ENCODE measurements around the gene ACTN1.

ACTN1 gene

GRCh38 chr14:68937471-68938270 lies 41.4 kb downstream of the ACTN1 start:
- no peak overlapping the region for H4K12ac ChIP-seq (ENCODE audit: low read depth, low read length)
- no peak overlapping the region for H3K9ac ChIP-seq (ENCODE audit: low read length)
- no peak for DNase-seq
- no peak overlapping the region for H2BK120ac ChIP-seq (ENCODE audit: insufficient read depth, low read length, poor library complexity)
- no peak overlapping the region for H4K91ac ChIP-seq (ENCODE audit: low read depth, low read length)
- no peak overlapping the region for H2AK5ac ChIP-seq (ENCODE audit: low read length)
- H3K4ac ChIP-seq (ENCODE audit: low read depth, low read length), result peak overlapping the region; percentile 78
- H4K8ac ChIP-seq (ENCODE audit: low read depth, low read length), result no peak overlapping the region
- H3K9me3 ChIP-seq (ENCODE audit: insufficient read depth, low read depth, low read length), result no peaks in the 10 kb centered on the region
- no peak overlapping the region for H3K23ac ChIP-seq (ENCODE audit: low read length)
- H3K4me3 ChIP-seq (ENCODE audit: low read depth, low read length), result no peak overlapping the region
- peaks cover 43% of the 10 kb centered on the region for H3K79me2 ChIP-seq (ENCODE audit: control insufficient read depth, insufficient read depth, low read length, poor library complexity)
- peak overlapping the region; percentile 75 for H3K27ac ChIP-seq (ENCODE audit: low read depth, low read length)
- H2BK12ac ChIP-seq (ENCODE audit: low read length), result peak overlapping the region; percentile 4
- H3K18ac ChIP-seq (ENCODE audit: low read length), result peak overlapping the region; percentile 25
- H3K14ac ChIP-seq (ENCODE audit: low read length), result no peak overlapping the region
- H2AFZ ChIP-seq (ENCODE audit: insufficient read depth, low read length, poor library complexity), result peak overlapping the region; percentile 12
- peaks cover 53% of the 10 kb centered on the region in 2 experiments for H3K4me1 ChIP-seq (ENCODE audit: control insufficient read depth in 1 of 2, insufficient read depth in 2 of 2, low read length in 2 of 2)
- H3K27me3 ChIP-seq (ENCODE audit: insufficient read depth, low read length), result no peaks in the 10 kb centered on the region
- no CpG with 5 or more reads among the region's 11 CpGs for WGBS (ENCODE audit: extremely low coverage, insufficient coverage, insufficient read length)
- H2BK5ac ChIP-seq (ENCODE audit: low read depth, low read length, poor library complexity), result no peak overlapping the region
- H3K36me3 ChIP-seq (ENCODE audit: control insufficient read depth in 1 of 2, insufficient read depth in 2 of 2, low read length in 2 of 2), result peaks cover 3 to 28% of the 10 kb centered on the region in 2 experiments
- no peak overlapping the region for H3K4me2 ChIP-seq (ENCODE audit: low read length)
- peaks cover 22% of the 10 kb centered on the region for H3K79me1 ChIP-seq (ENCODE audit: low read length)

- Histone ChIP-seq H3K9me3 (ENCODE audit: insufficient read depth, low read depth, low read length) (no peaks in the 10 kb centered on the region), H3K79me2 (ENCODE audit: control insufficient read depth, insufficient read depth, low read length, poor library complexity) (peaks cover 47% of the 10 kb centered on the region), H3K4me2 (ENCODE audit: low read length) (no peak overlapping the region), H2BK5ac (ENCODE audit: low read depth, low read length, poor library complexity) (no peak overlapping the region), H3K79me1 (ENCODE audit: low read length) (peaks cover 22% of the 10 kb centered on the region), H2AK5ac (ENCODE audit: low read length) (no peak overlapping the region), H3K4me1 (ENCODE audit: control insufficient read depth in 1 of 2, insufficient read depth in 2 of 2, low read length in 2 of 2) (peaks cover 46 to 47% of the 10 kb centered on the region in 2 experiments), H3K4ac (ENCODE audit: low read depth, low read length) (peak overlapping the region; percentile 37), H2BK120ac (ENCODE audit: insufficient read depth, low read length, poor library complexity) (no peak overlapping the region), H3K27me3 (ENCODE audit: insufficient read depth, low read length) (no peaks in the 10 kb centered on the region), H4K91ac (ENCODE audit: low read depth, low read length) (no peak overlapping the region), H3K4me3 (ENCODE audit: low read depth, low read length) (no peak overlapping the region), H3K27ac (ENCODE audit: low read depth, low read length) (no peak overlapping the region), H3K36me3 (ENCODE audit: control insufficient read depth in 1 of 2, insufficient read depth in 2 of 2, low read length in 2 of 2) (peaks cover 4 to 24% of the 10 kb centered on the region in 2 experiments), H2BK12ac (ENCODE audit: low read length) (no peak overlapping the region), H3K14ac (ENCODE audit: low read length) (no peak overlapping the region), H3K9ac (ENCODE audit: low read length) (no peak overlapping the region), H3K23ac (ENCODE audit: low read length) (no peak overlapping the region), H2AFZ (ENCODE audit: insufficient read depth, low read length, poor library complexity) (no peak overlapping the region), H3K18ac (ENCODE audit: low read length) (no peak overlapping the region), H4K12ac (ENCODE audit: low read depth, low read length) (no peak overlapping the region), H4K8ac (ENCODE audit: low read depth, low read length) (no peak overlapping the region)
- WGBS (ENCODE audit: extremely low coverage, insufficient coverage, insufficient read length), result no CpG with 5 or more reads among the region's 2 CpGs
- DNase-seq, result no peak
Observed at GRCh38 chr14:68936980-68937379, 42.1 kb downstream of the ACTN1 start.

- Histone ChIP-seq H3K79me2 (ENCODE audit: control insufficient read depth, insufficient read depth, low read length, poor library complexity) (peaks cover 48% of the 10 kb centered on the region), H3K14ac (ENCODE audit: low read length) (no peak overlapping the region), H3K27me3 (ENCODE audit: insufficient read depth, low read length) (no peaks in the 10 kb centered on the region), H3K9me3 (ENCODE audit: insufficient read depth, low read depth, low read length) (no peaks in the 10 kb centered on the region), H4K12ac (ENCODE audit: low read depth, low read length) (no peak overlapping the region), H3K4me1 (ENCODE audit: control insufficient read depth in 1 of 2, insufficient read depth in 2 of 2, low read length in 2 of 2) (peaks cover 42 to 43% of the 10 kb centered on the region in 2 experiments), H2AFZ (ENCODE audit: insufficient read depth, low read length, poor library complexity) (no peak overlapping the region), H2AK5ac (ENCODE audit: low read length) (no peak overlapping the region), H3K4me3 (ENCODE audit: low read depth, low read length) (no peak overlapping the region), H4K8ac (ENCODE audit: low read depth, low read length) (no peak overlapping the region), H3K4me2 (ENCODE audit: low read length) (no peak overlapping the region), H3K79me1 (ENCODE audit: low read length) (peaks cover 20% of the 10 kb centered on the region), H2BK12ac (ENCODE audit: low read length) (no peak overlapping the region), H3K18ac (ENCODE audit: low read length) (no peak overlapping the region), H4K91ac (ENCODE audit: low read depth, low read length) (no peak overlapping the region), H3K27ac (ENCODE audit: low read depth, low read length) (no peak overlapping the region), H3K36me3 (ENCODE audit: control insufficient read depth in 1 of 2, insufficient read depth in 2 of 2, low read length in 2 of 2) (peaks cover 4 to 25% of the 10 kb centered on the region in 2 experiments), H2BK120ac (ENCODE audit: insufficient read depth, low read length, poor library complexity) (no peak overlapping the region), H3K4ac (ENCODE audit: low read depth, low read length) (peak overlapping the region; percentile 37), H2BK5ac (ENCODE audit: low read depth, low read length, poor library complexity) (no peak overlapping the region), H3K23ac (ENCODE audit: low read length) (no peak overlapping the region), H3K9ac (ENCODE audit: low read length) (no peak overlapping the region)
- no peak for DNase-seq
- WGBS (ENCODE audit: extremely low coverage, insufficient coverage, insufficient read length), result no CpG with 5 or more reads among the region's 8 CpGs
Observed at GRCh38 chr14:68936476-68936875, 42.6 kb downstream of the ACTN1 start.

GRCh38 chr14:68935761-68936214 lies 43.3 kb downstream of the ACTN1 start:
- Histone ChIP-seq H3K4ac (ENCODE audit: low read depth, low read length) (peak overlapping the region; percentile 93), H3K27ac (ENCODE audit: low read depth, low read length) (no peak overlapping the region), H3K4me3 (ENCODE audit: low read depth, low read length) (no peak overlapping the region), H2BK120ac (ENCODE audit: insufficient read depth, low read length, poor library complexity) (no peak overlapping the region), H2BK5ac (ENCODE audit: low read depth, low read length, poor library complexity) (no peak overlapping the region), H3K79me2 (ENCODE audit: control insufficient read depth, insufficient read depth, low read length, poor library complexity) (peaks cover 48% of the 10 kb centered on the region), H4K91ac (ENCODE audit: low read depth, low read length) (no peak overlapping the region), H3K36me3 (ENCODE audit: control insufficient read depth in 1 of 2, insufficient read depth in 2 of 2, low read length in 2 of 2) (peaks cover 4 to 32% of the 10 kb centered on the region in 2 experiments), H3K4me1 (ENCODE audit: control insufficient read depth in 1 of 2, insufficient read depth in 2 of 2, low read length in 2 of 2) (peaks cover 37 to 41% of the 10 kb centered on the region in 2 experiments), H3K23ac (ENCODE audit: low read length) (no peak overlapping the region), H3K4me2 (ENCODE audit: low read length) (no peak overlapping the region), H4K8ac (ENCODE audit: low read depth, low read length) (no peak overlapping the region), H2BK12ac (ENCODE audit: low read length) (no peak overlapping the region), H2AFZ (ENCODE audit: insufficient read depth, low read length, poor library complexity) (no peak overlapping the region), H3K27me3 (ENCODE audit: insufficient read depth, low read length) (no peaks in the 10 kb centered on the region), H3K9me3 (ENCODE audit: insufficient read depth, low read depth, low read length) (no peaks in the 10 kb centered on the region), H4K12ac (ENCODE audit: low read depth, low read length) (no peak overlapping the region), H3K79me1 (ENCODE audit: low read length) (peaks cover 17% of the 10 kb centered on the region), H3K18ac (ENCODE audit: low read length) (no peak overlapping the region), H3K14ac (ENCODE audit: low read length) (no peak overlapping the region), H3K9ac (ENCODE audit: low read length) (no peak overlapping the region), H2AK5ac (ENCODE audit: low read length) (no peak overlapping the region)
- no peak for DNase-seq
- WGBS (ENCODE audit: extremely low coverage, insufficient coverage, insufficient read length), result no CpG with 5 or more reads among the region's 6 CpGs
